Measurements from ENCODE around the gene ZNF521. TPM values are rescaled to one million over a fixed set of nuclear protein-coding genes. Genes with fewer than 3 reads are reported as not detected.

Gene ZNF521
- total and polyA plus RNA-seq, 2 donors (not counting 3 experiments of a cell fraction or from before 2014, with no cell fraction given) = 111 to 168 TPM

GRCh38 chr18:25019086-25019860 lies 332.7 kb downstream of the ZNF521 start:
- dilution Hi-C loops (cut with MboI; ENCODE audit: extremely low pct_ligation_motif_present, low sequenced_read_pairs) (no loop called here), intact Hi-C loops (cut with micrococcal nuclease) (no loop called here)
- Histone ChIP-seq H2AFZ (ENCODE audit: low read depth, low read length) (no peak overlapping the region), H3K9me3 (replicated peaks; ENCODE audit: control insufficient read depth, insufficient read depth, low read length) (no peaks in the 10 kb centered on the region), H3K27me3 (ENCODE audit: control insufficient read depth in 2 of 2, insufficient read depth in 2 of 2, low read length in 2 of 2) (peaks cover 0 to 3% of the 10 kb centered on the region in 2 experiments), H3K79me2 (ENCODE audit: control insufficient read depth, insufficient read depth, low read length) (no peaks in the 10 kb centered on the region), H4K20me1 (replicated peaks; ENCODE audit: control insufficient read depth, extremely low read depth, insufficient read depth, low read length) (no peaks in the 10 kb centered on the region), H3K4me1 (ENCODE audit: control insufficient read depth, extremely low read depth, insufficient read depth, low read length) (no peaks in the 10 kb centered on the region), H3K4me3 (replicated peaks in 1 of 3; ENCODE audit: insufficient read depth in 1 of 3, low read depth in 1 of 3, low read length in 3 of 3) (no peak overlapping the region), H3K4me2 (ENCODE audit: insufficient read depth, low read length) (no peak overlapping the region), H3K27ac (ENCODE audit: insufficient read depth, low read depth, low read length) (no peak overlapping the region), H3K9ac (replicated peaks; ENCODE audit: extremely low read depth, insufficient read depth, low read length) (no peak overlapping the region), H3K36me3 (ENCODE audit: control insufficient read depth in 2 of 2, extremely low read depth in 1 of 2, insufficient read depth in 2 of 2, low read length in 2 of 2) (no peaks in the 10 kb centered on the region), H3K9me1 (replicated peaks; ENCODE audit: control insufficient read depth, extremely low read depth, insufficient read depth, low read length) (no peaks in the 10 kb centered on the region)
- BruUV-seq (replicated peaks) = no TSS peak
- FAIRE-seq = no peak
- CTCF ChIA-PET = interaction anchor here (1.0 kb wide), 1 partner anchor 17 kb away, joined by 3 read pairs; no protein-coding TSS in a partner anchor
- DNase-seq (ENCODE audit: low read depth, low spot score) = no peak
- POLR2A ChIA-PET = interaction anchor here (0.7 kb wide), 1 partner anchor 17 kb away, joined by 4 read pairs; no protein-coding TSS in a partner anchor
- no peak for TF ChIP-seq JUN (IDR thresholded peaks at IDR 0.05; ENCODE audit: borderline replicate concordance, insufficient read depth, insufficient read length, low read depth)
- no peak for TF ChIP-seq FOS (IDR thresholded peaks at IDR 0.05; ENCODE audit: borderline replicate concordance, insufficient read depth, low read length)
- TF ChIP-seq GATA2 (IDR thresholded peaks at IDR 0.05; ENCODE audit: insufficient read depth, insufficient read length, low read depth, low read length) = no peak
- no peak for TF ChIP-seq MYC (IDR thresholded peaks at IDR 0.05; ENCODE audit: low read depth, low read length)
- no peak for TF ChIP-seq EZH2 (IDR thresholded peaks at IDR 0.05; ENCODE audit: borderline replicate concordance, low read depth, low read length, severe bottlenecking)
- TF ChIP-seq POLR2A (IDR thresholded peaks at IDR 0.05; ENCODE audit: low read depth, low read length) = no peak
- no peak for TF ChIP-seq POLR2AphosphoS5 (IDR thresholded peaks at IDR 0.05; ENCODE audit: insufficient read depth, low read depth, low read length)

- no TSS peak for BruUV-seq (replicated peaks)
- H3K27ac ChIP-seq (ENCODE audit: insufficient read depth, low read depth, low read length) = no peak overlapping the region
- dilution Hi-C loops (cut with MboI; ENCODE audit: extremely low pct_ligation_motif_present, low sequenced_read_pairs) = no loop called here
- TF ChIP-seq FOS (IDR thresholded peaks at IDR 0.05; ENCODE audit: borderline replicate concordance, insufficient read depth, low read length) (no peak), JUN (IDR thresholded peaks at IDR 0.05; ENCODE audit: borderline replicate concordance, insufficient read depth, insufficient read length, low read depth) (no peak), MYC (IDR thresholded peaks at IDR 0.05; ENCODE audit: low read depth, low read length) (no peak), EZH2 (IDR thresholded peaks at IDR 0.05; ENCODE audit: borderline replicate concordance, low read depth, low read length, severe bottlenecking) (no peak), POLR2AphosphoS5 (IDR thresholded peaks at IDR 0.05; ENCODE audit: insufficient read depth, low read depth, low read length) (no peak), GATA2 (IDR thresholded peaks at IDR 0.05; ENCODE audit: insufficient read depth, insufficient read length, low read depth, low read length) (no peak), POLR2A (IDR thresholded peaks at IDR 0.05; ENCODE audit: low read depth, low read length) (no peak), MAX (IDR thresholded peaks at IDR 0.05; ENCODE audit: insufficient read depth, insufficient read length) (no peak), CTCF (IDR thresholded peaks at IDR 0.05; ENCODE audit: extremely low read depth in 1 of 2, insufficient read depth in 1 of 2, low read depth in 1 of 2, low read length in 2 of 2) (no peak)
- no peaks in the 10 kb centered on the region for H3K36me3 ChIP-seq (ENCODE audit: control insufficient read depth in 2 of 2, extremely low read depth in 1 of 2, insufficient read depth in 2 of 2, low read length in 2 of 2)
- H2AFZ ChIP-seq (ENCODE audit: low read depth, low read length) = no peak overlapping the region
- no peak overlapping the region for H3K4me3 ChIP-seq (replicated peaks in 1 of 3; ENCODE audit: insufficient read depth in 1 of 3, low read depth in 1 of 3, low read length in 3 of 3)
- no peaks in the 10 kb centered on the region for H4K20me1 ChIP-seq (replicated peaks; ENCODE audit: control insufficient read depth, extremely low read depth, insufficient read depth, low read length)
- H3K27me3 ChIP-seq (ENCODE audit: control insufficient read depth in 2 of 2, insufficient read depth in 2 of 2, low read length in 2 of 2) = peaks cover 0 to 3% of the 10 kb centered on the region in 2 experiments
- no peak for DNase-seq (ENCODE audit: low read depth, low spot score)
- H3K9me1 ChIP-seq (replicated peaks; ENCODE audit: control insufficient read depth, extremely low read depth, insufficient read depth, low read length) = no peaks in the 10 kb centered on the region
- no peak overlapping the region for H3K4me2 ChIP-seq (ENCODE audit: insufficient read depth, low read length)
- intact Hi-C loops (cut with micrococcal nuclease) = no loop called here
- no peaks in the 10 kb centered on the region for H3K79me2 ChIP-seq (ENCODE audit: control insufficient read depth, insufficient read depth, low read length)
- no peak for FAIRE-seq
- POLR2A ChIA-PET = no interaction called here
- H3K9ac ChIP-seq (replicated peaks; ENCODE audit: extremely low read depth, insufficient read depth, low read length) = no peak overlapping the region
- H3K4me1 ChIP-seq (ENCODE audit: control insufficient read depth, extremely low read depth, insufficient read depth, low read length) = no peaks in the 10 kb centered on the region
- H3K9me3 ChIP-seq (replicated peaks; ENCODE audit: control insufficient read depth, insufficient read depth, low read length) = no peaks in the 10 kb centered on the region
- CTCF ChIA-PET = interaction anchor here (1.0 kb wide), 1 partner anchor 11 kb away, joined by 5 read pairs; no protein-coding TSS in a partner anchor
Measured at GRCh38 chr18:25016666-25017065, 335.3 kb downstream of the ZNF521 start.

Measured in endothelial cell of umbilical vein (primary cell).